IPS-NIHi7 (cell line): Measurements from ENCODE around the gene NLRP9.

ENCODE experiments used
- DNase-seq: peaks from one replicate; pipeline ENCODE4 v3.0.0; 2012; ENCODE audit warnings: mixed read lengths; ENCODE audit errors: extremely low spot score

The NLRP9 gene

GRCh38 chr19:55704494-55705245, 33.5 kb downstream of the NLRP9 start:
- no peak for DNase-seq

- peak; percentile 89 for DNase-seq
Observed at GRCh38 chr19:55703790-55704215, 34.4 kb downstream of the NLRP9 start.

- DNase-seq = no peak
Observed at GRCh38 chr19:55702131-55702627, 36.0 kb downstream of the NLRP9 start.

- no peak for DNase-seq
Observed at GRCh38 chr19:55700813-55701212, 37.4 kb downstream of the NLRP9 start.

- DNase-seq = no peak
Observed at GRCh38 chr19:55699221-55699620, 39.0 kb downstream of the NLRP9 start.

- no peak for DNase-seq
Observed at GRCh38 chr19:55698256-55698655, 39.9 kb downstream of the NLRP9 start.

- no peak for DNase-seq
Observed at GRCh38 chr19:55697698-55698097, 40.5 kb downstream of the NLRP9 start.

GRCh38 chr19:55697069-55697440, 41.1 kb downstream of the NLRP9 start:
- DNase-seq = no peak

GRCh38 chr19:55696301-55697068, 41.7 kb downstream of the NLRP9 start:
- no peak for DNase-seq

GRCh38 chr19:55695511-55696290, 42.5 kb downstream of the NLRP9 start:
- DNase-seq = no peak

- peak; percentile 10 for DNase-seq
Observed at GRCh38 chr19:55694656-55695491, 43.3 kb downstream of the NLRP9 start.

GRCh38 chr19:55694241-55694655, 44.0 kb downstream of the NLRP9 start:
- DNase-seq = peak; percentile 9

GRCh38 chr19:55693336-55693974, 44.7 kb downstream of the NLRP9 start:
- no peak for DNase-seq

GRCh38 chr19:55692681-55693081, 45.5 kb downstream of the NLRP9 start:
- DNase-seq = no peak

- DNase-seq = no peak
Observed at GRCh38 chr19:55691561-55692481, 46.4 kb downstream of the NLRP9 start.

- DNase-seq = no peak
Observed at GRCh38 chr19:55690769-55691545, 47.2 kb downstream of the NLRP9 start.

GRCh38 chr19:55690109-55690768, 48.0 kb downstream of the NLRP9 start:
- no peak for DNase-seq

- DNase-seq = no peak
Observed at GRCh38 chr19:55689411-55690108, 48.6 kb downstream of the NLRP9 start.
